Fibroblast of skin of left quadriceps (primary cell): ENCODE results near the gene C1QTNF9.
"Not testable (repeated sequence)": the region's sequence is repeated elsewhere in the genome, so short reads cannot be mapped to it uniquely, and the experiment has no call there.

Source experiments
- DNase-seq, 2 experiments: peaks; one replicate each; pipeline ENCODE4 v3.0.0-alpha.2; 2013; ENCODE audit warnings: low read depth in 2 of 2

Gene C1QTNF9

GRCh38 chr13:24362435-24362952 is 53.1 kb downstream of the C1QTNF9 start:
- no peak for DNase-seq

- DNase-seq: no peak
Measured at GRCh38 chr13:24365191-24365590, 55.8 kb downstream of the C1QTNF9 start.

GRCh38 chr13:24366315-24366714 is 56.9 kb downstream of the C1QTNF9 start:
- not testable (repeated sequence) for DNase-seq

DNA sequence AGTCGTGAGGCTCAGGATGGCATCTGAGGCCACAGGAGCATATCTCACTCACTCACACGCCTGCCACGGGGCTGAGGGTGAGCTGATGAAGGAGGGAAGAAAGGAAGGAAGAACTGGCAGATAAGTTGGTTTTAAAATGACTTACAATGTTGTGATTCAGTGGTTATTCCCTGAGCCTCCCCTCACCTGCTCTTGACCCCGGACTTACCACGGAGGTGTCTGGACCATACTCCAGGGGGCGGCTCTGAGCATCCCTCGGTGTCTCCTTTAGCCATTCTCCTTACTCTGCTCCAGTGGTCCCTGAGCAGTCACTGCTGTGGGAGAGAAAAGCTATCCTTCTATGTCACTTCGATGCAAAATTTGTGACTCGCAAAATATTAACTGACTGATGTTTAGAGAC is 61.9 kb downstream of the C1QTNF9 start:
- not testable (repeated sequence) for DNase-seq
